ENCODE measurements around the gene EVL.

DNA sequence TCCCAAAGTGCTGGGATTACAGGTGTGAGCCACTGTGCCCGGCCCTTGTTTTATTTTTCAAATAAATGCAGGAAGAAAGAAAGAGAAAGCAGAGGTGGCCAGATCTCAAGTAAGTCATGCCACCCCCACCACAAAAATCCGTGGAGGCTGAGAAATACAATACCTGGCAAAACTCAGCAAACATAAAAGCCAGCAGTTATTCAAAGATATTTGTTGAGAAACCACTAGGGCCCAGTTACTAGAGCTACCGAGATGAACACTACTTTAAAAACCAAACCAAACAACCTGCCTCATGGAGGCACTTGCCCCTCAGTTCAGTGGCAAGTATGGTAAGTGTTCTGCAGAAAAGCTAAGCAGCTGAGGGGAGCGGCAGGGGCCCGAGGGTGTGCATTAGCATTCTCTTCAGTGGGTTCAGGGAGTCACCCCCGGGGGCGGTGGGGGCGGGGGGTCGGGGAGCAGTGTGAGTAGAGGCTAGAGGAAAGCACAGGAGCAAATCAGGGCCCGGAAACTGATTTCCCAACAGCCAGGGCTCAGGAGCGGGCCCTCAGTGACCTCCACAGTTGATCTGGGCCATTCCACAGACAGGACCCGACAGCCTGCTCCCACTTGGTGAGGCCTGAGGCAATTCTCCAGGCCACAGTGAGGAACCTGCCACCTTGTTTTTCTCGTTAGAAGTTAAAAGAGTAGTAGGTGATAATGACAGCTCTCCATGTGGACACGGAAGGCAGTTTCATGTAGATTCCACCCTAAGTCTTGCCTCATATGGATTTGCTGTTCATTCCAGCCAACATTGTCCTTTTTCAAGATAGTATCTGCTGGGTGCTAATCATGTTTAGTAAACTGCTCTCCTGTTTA lies 8.6 kb downstream of the EVL start:
- TF ChIP-seq, protein P1, sequence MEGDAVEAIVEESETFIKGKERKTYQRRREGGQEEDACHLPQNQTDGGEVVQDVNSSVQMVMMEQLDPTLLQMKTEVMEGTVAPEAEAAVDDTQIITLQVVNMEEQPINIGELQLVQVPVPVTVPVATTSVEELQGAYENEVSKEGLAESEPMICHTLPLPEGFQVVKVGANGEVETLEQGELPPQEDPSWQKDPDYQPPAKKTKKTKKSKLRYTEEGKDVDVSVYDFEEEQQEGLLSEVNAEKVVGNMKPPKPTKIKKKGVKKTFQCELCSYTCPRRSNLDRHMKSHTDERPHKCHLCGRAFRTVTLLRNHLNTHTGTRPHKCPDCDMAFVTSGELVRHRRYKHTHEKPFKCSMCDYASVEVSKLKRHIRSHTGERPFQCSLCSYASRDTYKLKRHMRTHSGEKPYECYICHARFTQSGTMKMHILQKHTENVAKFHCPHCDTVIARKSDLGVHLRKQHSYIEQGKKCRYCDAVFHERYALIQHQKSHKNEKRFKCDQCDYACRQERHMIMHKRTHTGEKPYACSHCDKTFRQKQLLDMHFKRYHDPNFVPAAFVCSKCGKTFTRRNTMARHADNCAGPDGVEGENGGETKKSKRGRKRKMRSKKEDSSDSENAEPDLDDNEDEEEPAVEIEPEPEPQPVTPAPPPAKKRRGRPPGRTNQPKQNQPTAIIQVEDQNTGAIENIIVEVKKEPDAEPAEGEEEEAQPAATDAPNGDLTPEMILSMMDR (IDR thresholded peaks at IDR 0.05), result no peak
- no peak for TF ChIP-seq POLR2A (IDR thresholded peaks at IDR 0.05)
